NCI-H2196 treated with DMSO at 0.1 percent for 48 hours (cell line): ENCODE data around the gene MAP4K3.
"Not testable (repeated sequence)": the region's sequence is repeated elsewhere in the genome, so short reads cannot be mapped to it uniquely, and the experiment has no call there.

Experiments used
- DNase-seq: peaks from one replicate; lab custom pipeline; 2025; ENCODE audit not compliant: unreplicated experiment; lab: John Stamatoyannopoulos, UW

Gene MAP4K3

DNA sequence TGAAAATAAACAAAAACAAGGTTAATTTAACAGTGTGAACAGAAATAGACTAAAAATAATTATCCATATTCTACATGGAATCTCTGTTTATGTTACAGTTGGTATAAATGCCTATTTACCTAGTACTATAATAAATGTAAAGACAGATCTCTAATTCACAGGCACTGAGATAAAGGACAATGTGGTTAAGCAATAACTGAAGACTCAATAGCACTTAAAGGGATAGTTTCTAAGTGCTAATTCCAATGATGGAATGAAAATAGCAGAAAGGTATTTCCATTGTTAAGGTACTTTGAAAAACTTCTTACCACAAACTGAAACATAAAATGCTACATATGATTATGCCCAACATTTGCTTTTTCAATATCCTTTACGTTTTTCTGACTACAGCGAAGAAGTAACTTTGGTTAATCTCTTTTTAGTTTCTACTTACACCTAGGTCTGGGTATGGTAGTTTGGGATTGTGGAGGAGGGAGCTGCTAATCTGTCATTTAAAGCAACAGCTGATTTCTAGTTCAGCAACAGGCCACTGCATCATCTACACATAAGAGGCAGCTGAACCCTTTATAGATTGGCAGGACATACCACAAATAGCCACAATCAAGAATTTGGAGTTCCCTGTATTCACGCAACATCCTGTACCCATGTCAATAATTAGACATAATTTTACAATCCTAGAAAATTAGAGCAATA, 27.2 kb downstream of the MAP4K3 start:
- DNase-seq, result no peak

DNA sequence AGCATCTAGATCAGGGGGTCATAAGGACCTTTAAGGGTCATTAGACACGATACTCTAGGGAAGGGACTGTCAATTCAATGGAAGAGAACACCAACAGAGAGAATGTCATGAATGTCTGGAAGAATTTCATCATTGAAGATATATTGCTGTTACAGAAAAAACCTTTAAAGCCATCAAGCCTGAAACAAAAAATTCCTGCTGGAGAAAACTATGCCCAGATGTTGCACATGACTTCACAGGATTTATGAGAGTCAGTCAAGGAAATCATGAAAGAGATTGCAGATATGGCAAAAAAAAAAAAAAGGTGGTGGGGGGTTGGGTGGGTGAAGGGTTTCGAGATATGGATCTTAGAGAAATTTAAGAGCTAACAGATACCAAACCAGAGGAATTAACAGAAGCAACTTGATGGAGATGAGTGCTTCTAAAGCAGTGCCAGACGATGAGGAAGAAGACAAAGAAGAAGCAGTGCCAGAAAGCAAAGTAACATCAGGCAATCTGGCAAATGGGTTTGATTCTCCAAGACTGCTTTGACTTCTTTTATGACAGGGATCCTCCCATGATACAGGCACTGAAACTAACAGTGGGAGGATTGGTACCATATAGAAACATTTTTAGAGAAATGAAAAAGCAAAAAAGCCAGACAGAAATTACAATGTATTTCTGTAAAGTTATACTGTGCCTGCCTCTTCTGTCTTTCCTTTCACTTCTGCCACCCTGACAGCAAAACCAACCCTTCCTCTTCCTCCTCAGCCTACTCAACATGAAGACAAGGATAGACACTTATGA, 28.5 kb downstream of the MAP4K3 start:
- DNase-seq, result no peak

DNA sequence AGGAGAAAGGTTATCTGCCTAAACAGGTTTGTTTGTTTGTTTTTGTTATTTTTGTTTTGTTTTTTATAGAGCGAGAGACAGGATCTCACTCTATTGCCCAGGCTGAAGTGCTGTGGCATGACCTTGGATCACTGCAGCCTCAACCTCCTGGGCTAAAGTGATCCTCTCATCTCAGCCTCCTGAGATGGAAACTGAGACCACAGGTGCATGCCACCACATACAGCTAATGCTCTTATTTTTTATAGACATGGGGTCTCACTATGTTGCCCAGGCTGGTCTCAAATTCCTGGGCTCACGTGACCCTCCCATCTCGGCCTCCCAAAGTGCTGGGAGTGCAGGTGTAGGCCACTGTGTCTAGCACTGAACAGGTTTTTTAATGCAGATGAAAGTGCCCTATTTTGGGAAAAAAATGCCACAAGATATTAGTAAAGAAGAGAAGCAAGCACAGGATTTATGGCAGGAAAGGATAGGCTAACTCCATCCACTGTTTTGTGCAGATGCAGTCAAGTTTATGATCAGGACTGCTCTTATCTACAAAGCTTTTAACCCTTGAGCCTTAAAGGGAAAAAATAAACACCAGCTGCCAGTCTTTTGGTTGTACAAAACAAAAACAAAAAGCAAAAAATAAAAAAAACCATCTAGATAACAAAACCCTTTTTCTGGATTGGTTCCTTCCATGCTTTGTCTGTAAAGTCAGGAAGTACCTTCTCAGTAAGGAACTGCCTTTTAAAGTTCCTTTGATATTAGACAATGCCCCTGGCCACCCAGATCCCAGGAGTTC, 29.4 kb downstream of the MAP4K3 start:
- DNase-seq, result no peak

DNA sequence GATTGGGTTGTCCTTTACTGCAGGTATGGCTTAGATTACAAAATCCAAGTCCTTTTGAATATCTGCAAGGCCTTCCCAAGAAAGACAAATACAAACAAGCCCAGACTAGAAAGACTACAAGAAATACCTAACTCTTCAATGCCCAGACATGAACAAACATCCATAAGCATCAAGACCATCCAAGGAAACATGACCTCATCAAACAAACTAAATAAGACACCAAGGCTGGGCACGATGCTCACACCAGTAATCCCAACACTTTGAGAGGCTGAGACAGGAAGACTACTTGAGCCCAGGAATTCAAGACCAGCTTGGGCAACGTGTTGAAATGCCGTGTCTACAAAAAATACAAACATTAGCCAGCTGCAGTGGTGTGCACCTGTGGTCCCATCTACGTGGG, 31.7 kb downstream of the MAP4K3 start:
- no peak for DNase-seq

- DNase-seq, result no peak
Observed at GRCh38 chr2:39403311-39403710, 33.8 kb downstream of the MAP4K3 start.

DNA sequence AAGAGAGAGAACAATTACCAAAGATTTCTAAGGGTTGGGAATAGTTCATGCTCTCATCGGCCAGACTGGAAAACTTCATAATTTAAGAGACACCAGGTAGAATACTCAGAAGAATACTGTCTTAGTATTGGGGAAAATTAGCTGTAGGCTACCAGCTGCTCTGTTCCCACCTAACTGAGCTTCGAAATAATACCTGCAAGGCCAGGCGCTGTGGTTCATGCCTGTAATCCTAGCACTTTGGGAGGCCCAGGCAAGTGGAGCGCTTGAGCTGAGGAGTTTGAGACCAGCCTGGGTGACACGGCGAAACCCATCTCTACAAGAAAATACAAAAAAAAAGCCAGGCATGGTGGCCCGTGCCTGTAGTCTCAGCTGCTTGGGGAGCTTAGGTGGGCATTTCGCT, 35.8 kb downstream of the MAP4K3 start:
- no peak for DNase-seq

DNA sequence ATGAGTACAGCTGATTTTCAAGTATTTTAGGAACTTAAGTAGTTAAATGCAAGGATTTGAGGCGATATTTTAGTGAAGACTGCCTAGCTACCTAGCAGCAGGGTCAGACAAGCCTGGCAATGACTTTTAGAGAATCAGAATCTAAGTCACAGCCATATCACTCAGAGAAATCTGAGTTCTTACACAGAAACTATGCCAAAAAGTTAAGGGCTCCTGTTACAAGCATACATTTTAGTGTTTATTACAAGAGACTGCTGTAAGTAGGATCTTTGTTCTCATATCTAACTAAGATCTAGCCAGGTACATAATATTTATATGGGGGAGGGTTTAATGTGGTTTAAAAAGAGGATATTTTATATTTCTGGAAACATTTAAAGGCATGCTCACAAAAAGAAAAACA, 37.5 kb downstream of the MAP4K3 start:
- DNase-seq, result no peak

DNA sequence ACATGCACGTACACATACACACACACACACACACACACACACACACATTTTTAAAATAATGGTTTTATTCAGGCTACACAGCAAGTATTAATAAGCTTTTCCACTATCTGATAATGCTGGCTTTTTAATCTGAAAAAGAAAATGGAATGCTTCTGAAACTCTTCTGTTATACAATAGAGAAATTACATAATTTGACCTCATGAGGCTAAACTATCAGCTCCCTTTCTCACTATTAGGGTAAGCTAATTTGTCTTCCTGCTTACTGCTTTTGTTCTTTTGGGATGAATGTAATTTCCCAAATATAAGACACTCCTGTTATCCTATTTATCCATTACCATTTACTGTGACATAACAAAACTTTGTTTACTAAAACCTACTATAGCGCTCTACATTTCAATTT, 41.8 kb downstream of the MAP4K3 start:
- no peak for DNase-seq

DNA sequence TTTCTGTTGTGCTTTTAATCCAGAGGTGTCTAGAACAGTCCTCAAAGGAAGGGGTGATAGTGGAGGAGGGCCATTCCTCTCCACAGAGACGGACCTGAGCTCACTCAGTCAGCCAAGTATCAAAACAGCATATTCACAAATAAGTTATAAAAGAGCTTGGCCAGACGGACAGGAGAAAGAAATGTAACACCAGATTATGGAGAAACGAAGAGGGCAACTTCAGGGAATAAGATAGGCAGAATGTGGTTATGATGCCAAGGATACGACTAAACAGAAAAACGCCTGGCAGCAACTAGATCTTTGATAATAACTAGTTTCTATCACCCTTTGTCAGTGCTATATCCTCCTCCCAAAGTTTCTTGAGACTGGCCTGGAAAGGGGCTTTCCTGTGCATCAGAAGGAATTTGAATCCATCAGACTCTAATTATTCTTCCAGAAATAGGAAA, 42.5 kb downstream of the MAP4K3 start:
- DNase-seq, result no peak

DNA sequence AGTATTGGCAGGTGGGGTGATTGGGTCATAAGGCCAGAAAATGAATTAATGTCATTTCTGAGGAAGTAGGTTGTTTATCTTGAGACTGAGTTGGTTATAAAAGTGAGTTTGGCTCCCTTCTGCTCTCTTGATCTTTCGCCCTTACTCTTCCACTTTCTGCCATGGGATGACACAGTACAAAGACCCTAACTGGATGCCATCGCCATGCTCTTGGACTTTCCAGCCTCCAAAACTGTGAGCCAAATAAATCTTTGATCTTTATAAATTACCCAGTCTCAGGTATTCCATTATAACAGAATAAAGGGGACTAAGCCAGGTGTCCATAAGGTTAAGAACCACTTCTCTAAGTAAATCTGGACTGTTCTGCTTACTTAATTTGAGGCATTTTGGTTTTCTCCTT, 44.4 kb downstream of the MAP4K3 start:
- DNase-seq, result no peak

GRCh38 chr2:39390216-39390615, 46.9 kb downstream of the MAP4K3 start:
- DNase-seq, result no peak

DNA sequence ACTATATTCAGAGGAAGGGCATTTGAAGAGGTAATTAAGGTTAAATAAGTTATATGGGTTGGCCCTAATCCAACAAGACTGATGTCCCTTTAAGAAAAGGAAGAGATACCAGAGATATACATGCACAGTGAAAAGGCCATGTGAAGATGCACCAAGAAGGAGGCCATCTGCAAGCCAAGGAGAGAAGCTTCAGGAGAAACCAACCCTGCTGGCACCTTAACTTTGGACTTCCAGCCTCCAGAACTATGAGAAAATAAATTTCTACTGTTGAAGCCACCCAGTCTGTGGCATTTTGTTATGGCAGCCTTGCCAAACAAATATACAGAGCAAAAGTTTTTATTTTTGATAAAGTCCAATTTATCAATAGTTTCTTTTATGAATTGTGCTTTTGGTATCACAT, 51.0 kb downstream of the MAP4K3 start:
- no peak for DNase-seq

GRCh38 chr2:39385172-39385571, 51.9 kb downstream of the MAP4K3 start:
- DNase-seq, result no peak

- DNase-seq, result not testable (repeated sequence)
Observed at GRCh38 chr2:39384071-39384470, 53.0 kb downstream of the MAP4K3 start.

- no peak for DNase-seq
Observed at GRCh38 chr2:39383146-39383545, 53.9 kb downstream of the MAP4K3 start.

GRCh38 chr2:39381653-39382052, 55.4 kb downstream of the MAP4K3 start:
- DNase-seq, result no peak

GRCh38 chr2:39380525-39381150, 56.4 kb downstream of the MAP4K3 start:
- DNase-seq, result no peak

DNA sequence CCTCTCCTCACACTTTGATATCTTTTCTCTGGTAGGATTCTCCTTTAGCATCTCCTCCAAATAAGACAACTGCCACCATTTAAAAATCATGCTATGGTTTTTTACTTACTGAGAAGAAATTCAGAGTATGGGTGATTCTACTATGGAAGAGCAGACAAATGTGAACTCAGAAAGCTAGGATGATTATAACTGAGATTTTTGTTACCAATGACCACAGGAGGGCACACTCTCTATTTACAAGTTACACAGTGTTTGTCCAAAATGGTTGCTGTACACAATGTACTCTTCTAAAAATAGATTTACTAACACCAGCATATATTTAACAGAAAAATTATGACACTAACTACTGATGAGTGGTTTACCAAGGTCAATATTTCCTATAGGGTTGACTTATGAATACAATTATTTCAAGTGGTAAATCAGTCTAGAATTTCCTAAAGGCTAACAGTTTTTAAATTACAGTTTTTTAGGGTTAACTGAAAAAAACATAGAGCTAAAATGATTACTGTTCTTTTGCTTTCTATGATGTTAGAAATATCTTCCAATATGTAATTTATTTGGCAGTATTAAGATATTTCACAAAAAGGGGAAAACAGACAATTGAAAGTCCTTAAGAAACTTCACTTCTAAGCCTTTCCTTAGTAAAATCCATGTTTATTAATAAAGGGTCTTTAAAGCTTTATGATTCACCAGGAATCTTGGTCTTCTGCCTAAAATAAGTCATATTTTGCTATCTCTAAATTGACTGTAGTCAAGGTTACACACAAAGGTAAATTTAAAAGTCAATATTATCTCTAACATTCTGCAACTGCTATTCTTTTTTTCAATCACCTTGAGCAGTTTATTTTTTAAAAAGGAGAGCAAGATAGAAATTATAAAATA, 57.2 kb downstream of the MAP4K3 start:
- peak; percentile 33 for DNase-seq

DNA sequence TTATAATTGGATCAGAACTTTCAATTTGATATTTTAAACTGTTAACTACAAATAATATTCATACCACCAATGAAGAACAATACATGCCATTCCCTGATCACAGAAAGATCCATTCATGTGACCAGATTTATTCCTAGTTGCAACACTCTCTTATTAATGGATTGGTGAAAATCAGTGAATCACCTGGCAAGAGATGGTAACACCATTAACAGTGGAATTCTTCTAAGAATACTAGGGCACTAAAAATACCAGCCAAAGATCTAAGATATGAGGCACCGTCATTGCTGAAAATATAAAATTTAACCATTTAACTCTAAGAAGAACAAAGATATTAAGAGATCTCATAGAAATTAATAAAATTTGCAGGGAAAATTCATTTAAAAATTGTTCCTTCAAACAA, 58.1 kb downstream of the MAP4K3 start:
- no peak for DNase-seq

- DNase-seq, result no peak
Observed at GRCh38 chr2:39377226-39377939, 59.7 kb downstream of the MAP4K3 start.
